ENCODE data around the gene WNT5A.
"Not testable (repeated sequence)": the region's sequence is repeated elsewhere in the genome, so short reads cannot be mapped to it uniquely, and the experiment has no call there.

WNT5A gene

GRCh38 chr3:55505776-55506175 lies 18.7 kb upstream of the WNT5A start:
- DNase-seq (ENCODE audit: low spot score) = no peak

- DNase-seq (ENCODE audit: low spot score) = not testable (repeated sequence)
Observed at GRCh38 chr3:55505102-55505501, 18.0 kb upstream of the WNT5A start.

- no peak for DNase-seq (ENCODE audit: low spot score)
Observed at GRCh38 chr3:55501905-55502304, 14.8 kb upstream of the WNT5A start.

- no peak for DNase-seq (ENCODE audit: low spot score)
Observed at GRCh38 chr3:55500555-55501330, 13.6 kb upstream of the WNT5A start.

- no peak for DNase-seq (ENCODE audit: low spot score)
Observed at GRCh38 chr3:55498520-55498919, 11.4 kb upstream of the WNT5A start.

- no peak for DNase-seq (ENCODE audit: low spot score)
Observed at GRCh38 chr3:55497250-55497649, 10.1 kb upstream of the WNT5A start.

- no peak for DNase-seq (ENCODE audit: low spot score)
Observed at GRCh38 chr3:55494976-55495375, 7.9 kb upstream of the WNT5A start.

- no peak for DNase-seq (ENCODE audit: low spot score)
Observed at GRCh38 chr3:55492976-55493375, 5.9 kb upstream of the WNT5A start.

GRCh38 chr3:55491296-55491816 lies 4.2 kb upstream of the WNT5A start:
- peak; percentile 73 for DNase-seq (ENCODE audit: low spot score)

- DNase-seq (ENCODE audit: low spot score) = no peak
Observed at GRCh38 chr3:55490276-55490913, 3.3 kb upstream of the WNT5A start.

- no peak for DNase-seq (ENCODE audit: low spot score)
Observed at GRCh38 chr3:55489798-55490132, 2.7 kb upstream of the WNT5A start.

- DNase-seq (ENCODE audit: low spot score) = peak; percentile 81
Observed at GRCh38 chr3:55488398-55489055, 1.4 kb upstream of the WNT5A start.

- DNase-seq (ENCODE audit: low spot score) = no peak
Observed at GRCh38 chr3:55487381-55488241, 505 bp upstream of the WNT5A start.

- peak; percentile 54 for DNase-seq (ENCODE audit: low spot score)
Observed at GRCh38 chr3:55486101-55486856, 827 bp downstream of the WNT5A start.

GRCh38 chr3:55484801-55485791 lies 2.0 kb downstream of the WNT5A start:
- DNase-seq (ENCODE audit: low spot score) = peak; percentile 82

GRCh38 chr3:55484191-55484689 lies 2.9 kb downstream of the WNT5A start:
- no peak for DNase-seq (ENCODE audit: low spot score)

- DNase-seq (ENCODE audit: low spot score) = no peak
Observed at GRCh38 chr3:55483196-55484095, 3.7 kb downstream of the WNT5A start.

- no peak for DNase-seq (ENCODE audit: low spot score)
Observed at GRCh38 chr3:55482496-55483195, 4.5 kb downstream of the WNT5A start.

Measured in Ammon's horn (tissue), 1 donor.